Progenitor cell of endocrine pancreas (in vitro differentiated cells): ENCODE data around the gene FAM98A. TPM values are rescaled to one million over a fixed set of nuclear protein-coding genes. Genes with fewer than 3 reads are reported as not detected.

Source experiments
- DNase-seq: peaks from one replicate; pipeline ENCODE4 v3.0.0; 2021; ENCODE audit warnings: low spot score; ENCODE audit not compliant: unreplicated experiment
- H3K27ac Mint-ChIP-seq: 2 replicates; pipeline ENCODE4 v1.8.0; 2021; ENCODE audit warnings: mild to moderate bottlenecking, moderate library complexity, mixed read lengths
- H3K27me3 Mint-ChIP-seq: 2 replicates; pipeline ENCODE4 v1.8.0; 2021; ENCODE audit warnings: mixed read lengths
- H3K36me3 Mint-ChIP-seq: 2 replicates; pipeline ENCODE4 v1.8.0; 2022; ENCODE audit warnings: mixed read lengths; ENCODE audit not compliant: insufficient read depth
- H3K4me1 Mint-ChIP-seq: 2 replicates; pipeline ENCODE4 v1.8.0; 2021; ENCODE audit warnings: low read depth, mixed read lengths
- H3K4me3 Mint-ChIP-seq: 2 replicates; pipeline ENCODE4 v1.8.0; 2021; ENCODE audit warnings: low read depth, mild to moderate bottlenecking, moderate library complexity, mixed read lengths
- H3K9me3 Mint-ChIP-seq: 2 replicates; pipeline ENCODE4 v1.8.0; 2021; ENCODE audit warnings: low read depth, mixed read lengths
- CTCF ChIP-seq: fragments of 200-600 bp; sonication (generic); IDR thresholded peaks from one replicate; pipeline ENCODE4 v1.5.0; 2021; ENCODE audit warnings: antibody characterized with exemption, mild to moderate bottlenecking; ENCODE audit not compliant: unreplicated experiment
- total RNA-seq: library from RNA; stranded (reverse); gene quantifications from 2 replicates; pipeline ENCODE4 v1.2.1, GENCODE V29; 2021

The FAM98A gene
- total RNA-seq, 1 donor from 2014 or later = 30.6 TPM

- Mint-ChIP-seq H3K27me3 (no peaks in the 10 kb centered on the region), H3K4me3 (no peak overlapping the region), H3K27ac (no peak overlapping the region), H3K4me1 (no peaks in the 10 kb centered on the region), H3K36me3 (no peaks in the 10 kb centered on the region), H3K9me3 (peaks cover 6% of the 10 kb centered on the region)
- TF ChIP-seq CTCF = no peak
- DNase-seq = no peak
Measured at GRCh38 chr2:33633315-33633714, 34.2 kb upstream of the FAM98A start.

- Mint-ChIP-seq H3K27me3 (no peaks in the 10 kb centered on the region), H3K9me3 (peaks cover 6% of the 10 kb centered on the region), H3K27ac (no peak overlapping the region), H3K4me3 (no peak overlapping the region), H3K36me3 (no peaks in the 10 kb centered on the region), H3K4me1 (no peaks in the 10 kb centered on the region)
- TF ChIP-seq CTCF = no peak
- DNase-seq = no peak
Measured at GRCh38 chr2:33632831-33633230, 33.7 kb upstream of the FAM98A start.

- H3K4me1 Mint-ChIP-seq = no peaks in the 10 kb centered on the region
- H3K4me3 Mint-ChIP-seq = no peak overlapping the region
- no peaks in the 10 kb centered on the region for H3K36me3 Mint-ChIP-seq
- H3K9me3 Mint-ChIP-seq = peaks cover 6% of the 10 kb centered on the region
- no peaks in the 10 kb centered on the region for H3K27me3 Mint-ChIP-seq
- TF ChIP-seq CTCF = no peak
- H3K27ac Mint-ChIP-seq = no peak overlapping the region
- no peak for DNase-seq
Measured at GRCh38 chr2:33628031-33628827, 29.1 kb upstream of the FAM98A start.

- no peaks in the 10 kb centered on the region for H3K4me1 Mint-ChIP-seq
- no peak overlapping the region for H3K27ac Mint-ChIP-seq
- H3K27me3 Mint-ChIP-seq = no peaks in the 10 kb centered on the region
- peaks cover 20% of the 10 kb centered on the region for H3K36me3 Mint-ChIP-seq
- no peak for TF ChIP-seq CTCF
- H3K4me3 Mint-ChIP-seq = no peak overlapping the region
- peaks cover 35% of the 10 kb centered on the region for H3K9me3 Mint-ChIP-seq
- no peak for DNase-seq
Measured at GRCh38 chr2:33619028-33619427, 19.9 kb upstream of the FAM98A start.

GRCh38 chr2:33617989-33618388, 18.9 kb upstream of the FAM98A start:
- DNase-seq = no peak
- no peak overlapping the region for H3K4me3 Mint-ChIP-seq
- H3K27me3 Mint-ChIP-seq = no peaks in the 10 kb centered on the region
- TF ChIP-seq CTCF = no peak
- H3K36me3 Mint-ChIP-seq = peaks cover 20% of the 10 kb centered on the region
- H3K9me3 Mint-ChIP-seq = peaks cover 35% of the 10 kb centered on the region
- no peak overlapping the region for H3K27ac Mint-ChIP-seq
- H3K4me1 Mint-ChIP-seq = peaks cover 2% of the 10 kb centered on the region
